NCI-H146 treated with DMSO at 0.1 percent for 48 hours (cell line): ENCODE data around the gene PPIL4.
"Not testable (repeated sequence)": the region's sequence is repeated elsewhere in the genome, so short reads cannot be mapped to it uniquely, and the experiment has no call there.

Source experiments
- DNase-seq: peaks from one replicate; lab custom pipeline; 2025; ENCODE audit not compliant: unreplicated experiment; lab: John Stamatoyannopoulos, UW

The PPIL4 gene

DNA sequence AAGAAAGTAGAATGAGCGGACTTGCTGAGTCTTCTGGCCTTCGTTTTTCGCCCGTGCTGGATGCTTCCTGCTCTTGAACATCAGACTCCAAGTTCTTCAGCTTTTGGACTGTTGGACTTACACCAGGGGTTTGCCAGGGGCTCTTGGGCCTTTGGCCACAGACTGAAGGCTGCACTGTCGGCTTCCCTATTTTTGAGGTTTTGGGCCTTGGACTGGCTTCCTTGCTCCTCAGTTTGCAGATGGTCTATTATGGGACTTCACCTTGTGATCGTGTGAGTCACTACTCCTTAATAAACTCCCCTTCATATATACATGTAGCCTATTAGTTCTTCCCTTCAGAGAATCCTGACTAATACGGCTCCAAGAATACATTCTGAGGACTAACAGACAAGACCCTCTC lies 83.1 kb downstream of the PPIL4 start:
- DNase-seq: not testable (repeated sequence)

DNA sequence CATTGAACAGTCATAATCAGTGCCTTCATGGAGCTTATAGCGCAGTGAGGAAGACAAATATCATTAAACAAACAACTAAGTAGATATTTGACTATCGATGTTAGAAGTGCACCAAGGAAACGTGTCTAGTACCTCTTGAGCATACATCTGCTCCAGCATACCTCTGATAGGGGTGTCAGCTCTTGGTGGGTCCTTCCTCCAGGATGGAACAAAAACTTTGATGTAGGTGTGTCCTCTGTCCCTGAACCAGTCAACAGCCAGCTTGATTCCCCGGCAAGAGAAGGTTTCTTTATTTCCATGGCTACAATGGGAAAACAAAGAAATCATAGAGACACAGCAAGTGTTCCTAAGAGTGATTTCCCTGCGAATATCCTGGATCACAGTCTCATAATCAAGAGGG lies 84.2 kb downstream of the PPIL4 start:
- DNase-seq: no peak

DNA sequence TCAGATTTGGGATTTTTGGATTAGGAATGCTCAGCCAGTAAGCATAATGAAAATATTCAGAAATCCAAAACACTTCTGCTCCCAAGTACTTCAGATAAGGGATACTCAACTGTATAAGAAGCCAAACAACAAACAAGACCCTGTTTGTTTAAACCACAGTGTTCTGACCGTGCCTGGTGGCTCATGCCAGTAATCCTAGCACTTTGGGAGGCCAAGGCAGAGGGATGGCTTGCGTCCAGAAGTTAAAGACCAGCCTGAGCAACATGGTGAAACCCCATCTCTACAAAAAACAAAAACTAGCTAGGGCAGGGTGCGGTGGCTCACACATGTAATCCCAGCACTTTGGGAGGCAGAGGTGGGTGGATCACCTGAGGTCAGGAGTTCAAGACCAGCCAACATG lies 85.6 kb downstream of the PPIL4 start:
- DNase-seq: not testable (repeated sequence)

DNA sequence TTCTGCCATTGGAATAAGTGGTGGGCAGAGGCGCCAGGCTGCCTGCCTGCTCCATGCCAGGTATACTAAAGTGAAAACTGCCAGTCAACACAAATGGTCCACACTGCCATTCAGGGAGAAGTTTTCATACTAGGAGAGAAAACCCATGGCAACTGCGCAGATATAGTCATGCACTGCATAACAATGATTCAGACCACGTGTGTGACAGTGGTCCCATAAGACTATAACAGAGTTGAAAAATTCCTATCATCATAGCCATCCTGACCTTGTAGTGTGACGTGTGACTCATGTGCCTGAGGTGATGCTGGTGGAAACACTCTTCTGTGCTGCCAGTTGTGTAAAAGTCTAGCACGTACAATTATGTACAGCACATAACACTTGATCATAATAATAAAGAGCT lies 86.1 kb downstream of the PPIL4 start:
- DNase-seq: no peak

DNA sequence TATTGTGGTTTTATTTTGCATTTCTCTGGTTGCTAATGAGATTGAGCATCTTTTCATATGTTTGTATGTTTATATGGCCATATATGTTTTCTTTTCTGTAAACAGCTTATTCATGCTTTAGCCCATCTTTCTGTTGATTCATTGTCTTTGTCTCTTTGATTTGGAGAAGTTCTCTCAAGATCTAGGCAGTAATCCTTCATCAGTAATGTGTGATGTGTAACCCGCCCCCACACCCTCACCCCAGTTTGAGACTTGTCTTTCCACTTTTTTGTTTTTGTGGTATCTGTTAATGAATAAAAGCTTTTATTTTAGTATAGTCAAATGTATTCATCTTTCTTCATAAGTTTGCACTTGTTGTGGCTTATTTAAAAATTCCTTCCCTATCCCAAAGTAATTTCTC lies 87.0 kb downstream of the PPIL4 start:
- no peak for DNase-seq

DNA sequence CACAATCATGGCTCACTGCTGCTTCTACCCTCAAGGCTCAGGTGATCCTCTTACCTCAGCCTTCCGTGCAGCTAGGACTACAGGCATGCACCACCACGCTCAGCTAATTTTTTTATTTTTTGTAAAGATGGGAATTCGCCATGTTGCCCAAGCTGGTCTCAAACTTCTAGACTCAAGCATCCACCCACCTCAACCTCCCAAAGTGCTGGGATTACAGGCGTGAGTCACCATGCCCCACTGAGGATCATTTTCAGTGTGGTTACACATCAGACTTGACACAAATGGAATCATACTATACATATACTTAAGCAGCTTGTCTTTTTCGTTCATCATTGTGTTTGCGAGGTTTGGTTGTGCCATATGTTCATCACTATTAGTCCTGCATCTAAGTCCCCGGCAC lies 87.6 kb downstream of the PPIL4 start:
- DNase-seq: no peak

DNA sequence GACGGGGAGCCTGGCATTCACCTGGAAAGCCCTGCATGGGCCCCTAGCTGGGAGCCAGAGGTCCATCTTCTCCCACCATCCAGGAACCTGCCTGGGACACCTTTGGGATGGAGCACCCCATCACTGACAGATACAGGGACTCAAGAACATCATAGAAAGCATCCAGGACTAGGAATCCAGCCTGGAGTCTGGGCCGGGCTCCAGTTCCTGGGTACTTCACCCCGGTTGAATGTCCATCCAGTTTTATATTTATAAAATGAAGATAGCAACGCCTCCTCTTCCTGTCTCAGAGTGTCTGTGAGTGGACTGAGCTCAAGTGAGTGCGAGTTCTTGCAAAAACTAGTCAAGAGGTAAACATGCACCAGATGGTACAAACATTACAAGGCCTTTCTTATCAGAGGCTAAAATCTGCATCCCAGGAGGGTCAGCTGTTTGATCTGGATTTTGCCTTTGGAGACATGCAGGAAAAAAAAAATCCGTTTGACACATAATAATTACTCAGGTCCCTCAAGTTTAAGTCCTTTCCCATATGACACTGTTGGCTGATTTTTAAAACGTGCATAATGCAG lies 88.4 kb downstream of the PPIL4 start:
- no peak for DNase-seq

DNA sequence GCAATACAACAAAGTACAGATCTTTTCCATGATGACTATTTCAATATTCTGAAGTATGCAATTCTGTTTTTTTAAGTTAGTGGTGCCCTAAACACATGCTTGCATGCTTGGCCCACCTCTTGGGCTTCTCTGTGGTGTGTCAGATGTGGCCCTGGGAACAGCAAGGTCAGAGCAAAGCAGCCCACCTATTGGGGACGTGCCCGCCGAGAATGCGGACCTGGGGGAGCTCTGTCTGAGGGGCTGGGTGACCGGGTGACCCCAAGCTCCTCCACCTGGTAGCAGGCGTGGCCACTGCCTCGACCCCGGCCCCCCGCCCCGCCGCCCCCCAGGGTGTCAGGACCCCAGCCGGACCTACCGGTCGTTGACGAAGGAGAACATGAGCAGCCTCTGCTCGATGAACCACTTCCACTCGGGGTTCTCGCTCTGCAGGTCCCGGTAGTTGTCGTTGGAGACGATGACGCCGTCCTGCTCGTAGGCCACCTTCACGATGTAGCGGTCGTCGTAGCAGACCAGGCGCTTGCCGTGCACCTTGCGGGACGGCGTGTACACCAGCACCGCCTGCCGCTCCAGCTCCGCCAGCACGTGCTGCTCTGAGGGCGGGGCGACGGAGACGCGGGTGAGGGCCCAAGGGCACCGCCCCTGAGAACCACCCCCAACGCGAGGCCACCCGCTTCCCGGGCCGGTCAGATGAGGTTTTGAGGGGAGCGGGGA lies 89.4 kb downstream of the PPIL4 start:
- DNase-seq: no peak

DNA sequence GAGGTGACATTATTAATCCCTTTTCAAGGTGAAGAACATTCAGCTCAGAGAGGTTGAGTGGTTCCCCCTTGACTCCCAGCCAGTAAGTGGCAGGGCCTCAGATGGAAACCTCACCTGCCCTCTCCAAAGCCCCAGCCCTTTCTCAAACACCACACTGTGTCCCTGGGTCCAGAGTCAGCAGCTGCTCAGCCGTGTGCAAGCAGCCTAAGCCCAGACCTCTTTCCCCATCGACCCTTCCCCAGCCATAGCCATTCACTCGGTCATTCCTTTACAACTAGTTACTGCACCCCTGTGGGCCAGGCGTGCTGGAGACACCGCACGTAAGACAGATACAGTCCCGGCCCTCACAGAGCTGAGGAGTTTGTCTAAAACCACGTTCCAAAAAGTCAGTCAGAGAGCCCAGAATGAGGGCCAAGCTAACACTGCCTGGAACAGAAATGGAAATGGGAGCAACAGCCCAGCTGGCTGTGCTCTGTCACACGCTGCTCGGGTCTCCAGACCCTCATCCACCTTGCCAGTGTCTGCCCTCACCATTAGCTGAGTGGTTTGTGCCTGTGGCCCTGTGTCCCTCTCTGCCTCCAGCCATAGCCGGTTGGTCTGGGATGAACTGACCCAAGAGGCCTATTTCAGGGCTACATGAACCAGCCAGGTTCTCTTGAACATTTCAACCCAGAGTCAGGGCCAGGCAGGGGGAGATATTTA lies 90.7 kb downstream of the PPIL4 start:
- DNase-seq: no peak
